NCI-H1048 (cell line): ENCODE data around the gene MEAF6.
"Not testable (repeated sequence)": the region's sequence is repeated elsewhere in the genome, so short reads cannot be mapped to it uniquely, and the experiment has no call there.

Experiments used
- DNase-seq: peaks from one replicate; lab custom pipeline; 2025; lab: John Stamatoyannopoulos, UW

Gene MEAF6

DNA sequence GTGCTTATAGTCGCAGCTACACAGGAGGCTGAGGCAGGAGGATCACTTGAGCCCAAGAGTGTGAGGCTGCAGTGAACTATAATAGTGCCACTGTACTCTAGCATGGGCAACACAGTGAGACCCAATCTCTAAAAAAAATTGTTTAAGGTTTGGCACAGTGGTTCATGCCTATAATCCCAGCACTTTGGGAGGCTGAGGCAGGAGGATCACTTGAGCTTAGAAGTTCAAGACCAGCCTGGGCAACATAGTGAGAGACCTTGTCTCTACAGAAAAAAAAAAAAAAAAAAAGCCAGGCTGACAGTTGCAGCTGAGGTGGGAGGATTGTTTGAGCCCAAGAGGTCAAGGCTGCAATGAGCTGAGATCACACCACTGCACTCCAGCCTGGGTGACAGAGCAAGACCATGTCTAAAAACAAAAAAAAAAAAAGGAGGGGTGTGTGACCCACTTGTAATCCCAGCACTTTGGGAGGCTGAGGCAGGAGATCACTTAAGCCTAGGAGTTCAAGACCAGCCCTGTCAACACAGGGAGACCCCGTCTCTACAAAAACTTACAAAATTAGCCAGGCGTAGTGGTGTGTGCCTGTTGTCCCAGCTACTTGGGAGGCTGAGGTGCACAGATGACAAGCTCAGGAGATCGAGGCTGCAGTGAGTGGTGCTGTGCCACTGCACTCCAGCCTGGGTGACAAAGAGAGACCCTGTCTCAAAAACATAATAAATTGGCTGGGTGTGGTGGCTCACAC, 18.0 kb upstream of the MEAF6 start:
- DNase-seq, result not testable (repeated sequence)

DNA sequence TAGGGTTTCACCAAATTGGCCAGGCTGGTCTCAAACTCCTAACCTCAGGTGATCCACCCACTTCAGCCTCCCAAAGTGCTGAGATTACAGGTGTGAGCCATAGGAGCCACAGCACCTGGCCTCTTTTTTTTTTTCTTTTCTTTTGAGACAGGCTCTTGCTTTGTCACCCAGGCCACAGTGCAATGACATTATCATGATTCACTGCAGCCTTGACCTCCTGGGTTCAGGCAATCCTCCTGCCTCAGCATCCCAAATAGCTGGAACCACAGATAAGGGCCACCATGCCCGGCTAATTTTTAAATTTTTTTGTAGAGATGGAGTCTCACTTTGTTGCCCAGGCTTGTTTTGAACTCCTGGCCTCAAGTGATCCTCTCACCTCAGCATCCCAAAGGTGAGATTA, 15.3 kb upstream of the MEAF6 start:
- DNase-seq, result not testable (repeated sequence)

DNA sequence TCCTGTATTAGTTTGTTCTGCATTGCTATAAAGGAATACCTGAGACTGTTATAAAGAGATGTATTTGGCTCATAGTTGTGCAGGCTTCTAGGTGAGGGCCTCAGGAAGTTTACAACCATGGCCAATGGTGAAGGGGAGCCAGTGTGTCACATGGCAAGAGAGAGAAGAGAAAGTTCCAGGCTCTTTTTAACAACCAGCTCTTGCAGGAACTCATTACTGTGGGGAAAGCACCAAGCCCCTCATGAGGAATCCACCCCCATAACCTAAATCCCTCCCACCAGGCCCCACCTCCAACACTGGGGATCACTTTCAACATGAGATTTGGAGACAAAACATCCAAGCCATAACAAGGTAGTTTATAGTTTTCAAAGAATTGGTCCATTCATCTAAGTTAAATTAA, 5.0 kb upstream of the MEAF6 start:
- DNase-seq, result no peak

DNA sequence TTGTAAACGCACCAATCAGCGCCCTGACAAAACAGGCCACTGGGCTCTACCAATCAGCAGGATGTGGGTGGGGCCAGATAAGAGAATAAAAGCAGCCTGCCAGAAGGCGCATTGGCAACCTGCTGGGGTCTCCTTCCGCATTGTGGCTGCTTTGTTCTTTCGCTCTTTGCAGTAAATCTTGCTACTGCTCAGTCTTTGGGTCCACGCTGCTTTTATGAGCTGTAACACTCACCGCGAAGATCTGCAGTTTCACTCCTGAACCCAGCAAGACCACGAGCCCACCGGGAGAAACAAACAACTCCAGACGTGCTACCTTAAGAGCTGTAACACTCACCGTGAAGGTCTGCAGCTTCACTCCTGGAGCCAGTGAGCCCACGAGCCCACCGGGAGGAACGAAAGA, 4.4 kb upstream of the MEAF6 start:
- DNase-seq, result not testable (repeated sequence)

DNA sequence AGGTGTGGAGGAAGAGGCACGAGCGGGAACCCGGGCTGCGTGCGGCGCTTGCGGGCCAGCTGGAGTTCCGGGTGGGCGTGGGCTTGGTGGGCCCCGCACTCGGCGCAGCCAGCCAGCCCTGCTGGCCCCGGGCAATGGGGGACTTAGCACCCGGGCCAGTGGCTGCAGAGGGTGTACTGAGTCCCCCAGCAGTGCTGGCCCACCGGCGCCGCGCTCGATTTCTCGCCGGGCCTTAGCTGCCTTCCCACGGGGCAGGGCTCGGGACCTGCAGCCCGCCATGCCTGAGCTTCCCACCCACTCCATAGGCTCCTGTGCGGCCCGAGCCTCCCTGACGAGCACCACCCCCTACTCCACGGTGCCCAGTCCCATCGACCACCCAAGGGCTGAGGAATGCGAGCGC, 3.7 kb upstream of the MEAF6 start:
- DNase-seq, result not testable (repeated sequence)

DNA sequence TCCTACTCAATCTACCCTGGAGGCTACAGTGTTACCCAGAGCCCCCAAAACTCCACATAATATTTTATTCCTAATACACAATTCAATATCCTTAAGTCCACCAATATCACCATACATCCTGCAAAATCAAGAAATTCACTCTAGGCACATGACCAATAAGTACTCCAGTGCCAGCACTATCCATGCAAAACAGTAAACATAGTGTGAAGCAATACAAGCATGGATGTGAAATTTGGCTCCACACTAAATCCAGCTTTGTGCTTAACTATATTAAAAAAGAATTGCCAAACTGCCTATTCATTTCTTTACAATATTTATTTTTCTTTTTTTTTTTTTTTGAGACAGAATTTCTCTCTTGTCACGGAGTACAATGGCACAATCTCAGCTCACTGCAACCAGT, 3.0 kb upstream of the MEAF6 start:
- no peak for DNase-seq

DNA sequence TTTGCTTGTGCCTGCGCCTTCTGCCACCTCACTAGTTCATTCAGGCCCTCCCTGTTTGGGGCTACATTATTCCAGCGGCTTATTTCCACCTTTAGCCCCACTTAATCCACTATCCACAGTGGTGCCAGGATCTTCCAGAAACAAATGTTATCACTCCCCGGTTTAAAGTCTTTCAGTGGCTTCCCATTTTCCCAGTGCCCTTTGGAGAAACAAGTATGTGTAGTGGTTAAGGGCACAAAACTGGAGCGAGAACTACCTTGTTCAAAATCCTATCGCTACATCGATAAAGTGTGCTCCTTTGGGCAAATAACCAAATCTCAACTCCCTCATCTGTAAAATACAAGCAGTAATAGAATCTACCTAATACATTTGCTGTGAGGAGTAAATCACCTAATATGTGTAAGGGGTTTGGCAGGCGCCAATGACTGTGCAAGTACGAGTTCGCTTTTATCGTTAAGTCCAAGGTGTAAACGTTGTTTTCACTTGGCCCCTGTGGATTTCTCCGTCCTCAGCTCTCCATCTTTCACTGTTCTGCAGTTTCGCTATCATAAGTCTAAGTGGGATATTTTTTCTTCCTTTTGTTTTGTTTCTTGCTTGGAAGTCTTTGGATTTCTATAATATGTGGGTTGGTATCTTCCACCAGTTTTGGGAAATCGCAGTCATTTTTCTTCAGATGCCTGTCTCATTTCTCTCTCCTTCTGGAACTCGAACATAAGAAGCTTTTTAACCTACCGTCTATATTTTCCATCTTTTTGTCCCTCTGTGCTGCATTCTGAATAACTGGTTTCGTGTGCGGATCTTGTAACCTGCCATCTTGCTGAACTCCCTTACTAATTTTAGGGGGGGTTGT, 844 bp upstream of the MEAF6 start:
- no peak for DNase-seq

DNA sequence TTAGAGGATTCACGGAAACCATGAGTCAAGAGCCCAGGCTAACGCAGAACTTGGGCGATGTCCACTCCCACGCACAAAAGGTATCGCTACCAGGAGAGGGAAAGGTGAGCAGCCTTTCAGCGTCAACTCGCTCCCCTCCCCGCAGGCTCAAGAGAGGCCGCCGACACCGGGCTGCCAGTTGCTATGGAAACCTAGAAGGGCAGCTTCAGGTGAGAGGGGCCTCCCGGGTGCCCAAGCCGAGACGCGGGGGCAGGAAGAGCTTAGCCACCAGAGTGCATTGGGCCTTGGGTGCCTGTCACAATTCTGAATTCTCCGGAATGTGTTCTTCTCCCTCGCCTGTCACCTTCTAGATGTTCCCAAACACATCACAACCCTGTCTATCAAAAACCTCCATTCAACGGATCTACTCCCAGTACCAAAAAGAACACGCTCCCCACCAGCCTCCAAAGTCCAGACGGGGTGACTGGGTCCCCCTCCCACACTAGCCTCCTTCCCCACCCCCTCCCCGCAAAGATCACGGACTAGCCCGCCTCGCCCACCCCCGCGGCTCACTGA, 694 bp downstream of the MEAF6 start:
- DNase-seq, result no peak

DNA sequence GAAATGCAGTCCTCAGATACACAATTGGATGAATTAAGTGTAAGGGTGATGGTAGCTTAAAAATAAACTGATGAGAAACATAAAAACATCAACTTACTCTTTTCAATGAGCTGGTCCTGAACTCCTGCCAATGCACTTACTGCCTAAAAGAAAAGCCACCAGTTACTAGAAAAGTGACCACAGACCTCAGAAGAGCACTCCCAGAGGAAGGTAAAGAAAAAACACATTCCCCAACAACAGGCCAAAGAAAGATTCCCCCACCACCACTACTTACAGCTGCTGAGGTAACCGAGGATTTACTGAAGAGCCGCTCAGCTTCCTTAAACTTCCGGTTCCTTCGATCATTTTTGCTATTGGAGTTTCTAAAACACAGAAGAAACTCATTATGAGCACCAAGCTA, 5.4 kb downstream of the MEAF6 start:
- no peak for DNase-seq

DNA sequence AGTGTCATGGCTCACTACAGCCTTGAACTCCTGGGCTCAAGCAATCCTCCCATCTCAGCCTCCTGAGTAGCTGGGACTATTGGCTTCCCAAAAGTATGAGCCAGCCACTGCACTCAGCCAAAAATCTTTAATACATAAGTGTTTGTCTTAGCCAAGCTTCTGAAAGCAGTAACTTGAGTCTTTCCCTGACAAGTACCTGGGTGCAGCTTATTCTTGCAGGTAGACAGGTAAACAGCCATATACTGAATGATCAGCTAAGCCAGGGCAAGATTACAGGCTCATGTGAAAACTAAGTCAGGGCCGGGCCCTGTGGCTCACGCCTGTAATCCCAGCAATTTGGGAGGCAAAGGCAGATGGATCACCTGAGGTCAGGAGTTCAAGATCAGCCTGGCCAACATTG, 7.8 kb downstream of the MEAF6 start:
- DNase-seq, result no peak

DNA sequence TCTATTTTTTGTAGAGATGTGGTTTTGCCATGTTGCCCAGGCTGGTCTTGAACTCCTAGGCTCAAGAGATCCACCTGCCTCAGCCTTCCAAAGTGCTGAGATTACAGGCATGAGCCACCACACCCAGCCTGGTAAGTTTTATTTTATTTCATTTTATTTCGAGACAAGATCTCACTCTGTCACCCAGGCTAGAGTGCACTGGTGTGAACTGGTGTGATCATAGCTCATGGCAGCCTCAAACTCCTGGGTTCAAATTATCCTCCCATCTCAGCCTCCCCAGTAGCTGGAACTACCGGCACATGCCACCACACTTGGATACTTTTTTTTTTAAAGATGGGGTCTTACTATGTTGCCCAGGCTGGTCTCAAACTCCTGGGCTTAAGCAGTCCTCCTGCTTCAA, 11.8 kb downstream of the MEAF6 start:
- DNase-seq, result not testable (repeated sequence)

DNA sequence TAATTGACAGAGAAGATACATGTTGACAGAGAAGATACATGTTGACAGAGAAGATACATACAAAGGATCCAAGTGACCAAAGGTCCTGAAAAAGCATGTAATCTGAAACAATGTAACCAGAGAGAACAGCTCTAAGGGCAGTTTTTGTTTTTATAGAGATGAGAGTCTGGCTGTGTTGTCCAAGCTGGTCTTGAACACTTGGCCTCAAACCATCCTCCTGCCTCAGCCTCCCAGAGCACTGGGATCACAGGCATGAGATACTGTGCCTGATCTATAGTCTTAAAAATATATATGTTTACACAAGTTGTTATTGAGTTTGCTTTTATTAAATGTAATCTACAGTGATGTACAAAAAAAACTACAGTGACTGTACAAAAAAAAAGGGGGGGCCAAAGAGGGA, 12.5 kb downstream of the MEAF6 start:
- DNase-seq, result no peak

DNA sequence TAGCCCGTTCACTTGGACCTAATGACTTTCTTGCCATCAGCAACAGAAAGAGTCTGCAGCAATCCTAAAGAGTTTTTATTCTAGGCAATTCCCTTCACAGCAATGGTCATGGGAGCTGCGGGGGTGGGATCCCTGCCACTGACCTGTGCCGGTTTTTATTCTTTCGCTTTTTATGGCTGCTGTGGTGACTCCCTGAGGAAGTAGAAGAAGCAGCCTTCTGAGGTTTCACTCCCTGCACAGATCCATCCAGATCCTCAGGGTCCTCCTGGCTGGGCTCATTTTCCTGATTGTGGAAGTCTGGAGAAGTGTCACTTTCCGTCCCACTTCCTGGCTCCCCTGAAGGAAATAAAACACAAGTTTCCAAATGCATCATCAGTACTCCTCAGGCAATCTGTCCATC, 12.9 kb downstream of the MEAF6 start:
- DNase-seq, result no peak

DNA sequence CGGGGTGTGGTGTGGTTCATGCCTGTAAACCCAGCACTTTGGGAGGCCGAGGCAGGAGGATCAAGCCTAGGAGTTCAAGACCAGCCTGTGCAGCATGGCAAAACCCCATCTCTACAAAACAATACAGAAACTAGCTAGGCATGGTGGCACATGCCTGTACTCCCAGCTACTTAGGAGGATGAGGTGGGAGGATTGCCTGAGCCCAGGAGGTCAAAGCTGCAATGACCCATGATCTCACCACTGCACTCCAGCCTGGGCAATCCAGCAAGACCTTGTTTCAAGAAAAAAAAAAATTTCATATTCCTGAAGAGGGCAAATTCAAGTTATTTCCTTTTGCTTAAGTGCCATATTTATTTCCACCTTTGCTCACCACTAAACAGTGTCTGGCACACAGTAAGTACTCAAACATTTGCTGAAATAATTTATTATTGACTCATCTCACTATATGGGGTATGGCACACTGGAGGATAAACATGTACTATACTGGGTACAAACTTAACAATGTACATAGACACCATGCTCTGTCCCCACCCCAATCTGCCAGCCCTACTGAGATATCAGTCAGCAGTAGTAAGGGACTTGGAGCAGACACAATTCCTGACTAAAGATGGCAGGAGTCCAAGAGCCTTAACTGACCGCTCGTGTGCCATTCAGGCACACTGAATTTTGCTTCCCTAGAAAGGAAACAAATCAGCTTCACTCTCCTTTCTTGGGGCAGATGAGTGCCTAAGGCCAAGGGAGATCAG, 15.5 kb downstream of the MEAF6 start:
- no peak for DNase-seq

DNA sequence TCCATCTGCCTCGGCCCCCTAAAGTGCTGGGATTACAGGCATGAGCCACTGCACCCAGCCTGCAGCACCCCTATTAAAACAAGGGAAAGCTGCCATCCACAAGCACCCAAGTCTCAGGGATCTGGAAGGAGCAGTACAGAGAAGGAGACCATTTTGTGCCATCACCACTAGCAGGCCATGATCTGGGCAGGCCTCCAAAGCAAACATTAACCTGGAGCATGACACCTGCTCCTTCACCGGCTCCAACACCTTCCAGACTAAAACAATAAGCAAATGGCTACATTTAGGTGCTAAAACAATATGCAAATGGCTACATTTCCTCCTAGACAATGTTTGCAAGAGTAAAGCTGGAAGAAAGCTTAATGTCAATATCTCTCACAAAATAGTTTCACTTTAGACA, 16.7 kb downstream of the MEAF6 start:
- no peak for DNase-seq

DNA sequence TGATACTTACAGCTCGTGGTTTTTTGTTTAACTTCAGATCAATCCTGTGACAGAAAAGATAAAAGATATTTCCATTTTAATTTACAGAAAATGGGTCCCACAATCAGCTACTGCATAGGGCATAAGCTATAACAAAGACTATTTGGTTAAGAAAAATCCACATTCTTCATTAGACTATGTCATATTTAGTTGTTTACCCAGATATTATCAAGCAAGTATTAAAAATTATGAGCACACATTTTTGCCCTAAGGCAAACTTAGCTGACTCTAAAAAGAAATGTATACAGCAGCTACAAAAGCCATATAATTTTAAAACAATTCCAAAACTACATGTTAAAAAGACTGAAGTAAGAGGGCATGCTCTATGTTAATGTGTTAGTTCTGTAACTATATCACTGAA, 18.7 kb downstream of the MEAF6 start:
- no peak for DNase-seq

DNA sequence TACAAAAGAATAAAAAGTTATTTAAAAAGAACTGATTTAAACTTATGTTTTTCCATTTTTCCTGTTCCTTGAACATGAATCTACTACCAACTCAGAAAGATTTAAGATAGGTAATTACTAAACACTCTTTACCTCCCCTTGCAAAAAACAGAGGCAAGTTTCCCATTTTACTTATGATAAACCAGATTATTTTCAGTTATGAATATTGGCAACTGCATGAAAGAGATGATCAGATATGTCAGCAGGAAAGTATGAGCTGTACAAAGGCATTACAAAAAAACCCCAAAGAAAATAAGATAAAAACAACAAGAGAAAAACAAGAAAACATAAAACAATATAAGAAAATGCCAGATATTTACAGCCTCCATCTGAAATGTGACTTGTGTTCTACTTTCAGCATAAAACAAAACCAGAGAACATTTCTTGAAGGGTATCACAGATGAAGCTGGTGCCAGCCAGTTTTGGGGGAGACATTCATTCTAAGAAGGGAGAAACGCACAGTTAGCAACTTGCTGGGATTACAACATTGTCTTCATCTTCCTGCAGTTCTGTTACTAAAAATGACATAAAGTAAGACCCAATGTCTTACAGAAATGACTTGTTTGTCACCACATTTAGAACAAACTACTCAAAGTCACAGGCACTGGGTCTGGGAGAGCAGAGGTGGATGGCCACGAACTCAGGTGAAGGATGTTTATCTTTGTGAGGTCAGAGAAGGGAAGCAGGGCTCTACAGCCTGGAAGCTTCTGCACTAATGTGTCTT, 21.0 kb downstream of the MEAF6 start:
- DNase-seq, result no peak

DNA sequence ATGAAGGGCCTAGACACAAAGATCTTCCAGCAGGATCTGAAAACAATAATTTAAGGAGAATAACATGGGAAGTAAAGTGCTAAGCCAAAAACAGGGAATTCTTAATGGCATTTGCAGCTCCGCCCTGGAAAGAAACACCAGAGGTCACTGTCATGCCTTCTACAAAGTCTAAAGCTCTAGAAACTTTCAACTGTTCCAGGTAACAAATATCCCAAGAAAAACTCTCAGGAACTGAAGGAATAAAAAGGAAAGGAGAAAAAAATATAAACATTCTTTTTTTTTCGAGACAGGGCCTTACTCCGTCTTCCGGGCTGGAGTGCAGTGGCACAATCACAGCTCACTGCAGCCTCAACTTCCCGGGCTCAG, 27.0 kb downstream of the MEAF6 start:
- DNase-seq, result no peak

DNA sequence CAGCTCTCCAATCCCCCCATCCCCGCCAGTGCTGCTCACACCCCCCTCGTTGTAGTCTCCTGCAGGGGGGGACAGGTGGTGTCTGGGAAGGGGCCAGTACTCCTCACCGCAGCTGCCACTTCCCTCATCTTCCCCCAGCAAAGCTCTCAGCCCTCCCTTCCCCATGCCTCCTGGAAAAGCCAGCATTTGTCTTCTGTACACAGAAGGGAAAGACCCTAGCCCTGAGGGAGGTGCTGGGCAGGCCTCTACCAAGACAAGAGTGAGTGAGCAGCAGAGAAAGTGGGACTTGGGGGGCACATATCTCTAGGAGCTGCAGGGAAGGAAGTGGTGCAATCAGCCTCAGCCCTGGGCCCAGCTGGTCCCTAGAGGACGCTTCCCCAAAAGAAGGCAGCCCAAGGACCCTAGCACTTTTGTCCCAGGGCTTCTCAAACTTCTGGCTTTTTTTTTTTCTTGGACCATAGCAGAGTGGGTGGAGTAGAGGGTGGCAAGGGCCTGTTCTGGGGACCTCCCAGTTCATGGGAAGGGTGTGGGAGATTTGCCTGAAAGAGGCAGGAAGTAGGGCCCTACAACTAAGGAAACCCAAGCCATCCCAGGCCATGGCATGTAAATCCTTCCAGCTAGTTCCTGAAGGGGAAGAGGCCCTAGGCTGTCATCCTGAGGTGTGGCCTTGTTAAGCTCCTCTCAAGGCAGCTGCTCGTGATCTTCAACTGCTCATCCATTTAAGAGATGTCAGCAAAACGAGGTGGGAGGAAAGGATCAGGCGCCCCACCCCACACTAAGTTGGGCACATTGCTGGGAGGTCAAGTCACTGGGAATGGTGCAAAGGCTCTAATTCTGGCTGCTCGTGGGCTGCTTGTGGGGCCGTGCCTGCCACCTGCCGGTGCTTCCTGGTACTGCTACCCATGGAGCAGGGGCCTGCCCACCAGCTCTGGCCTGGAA, 27.6 kb downstream of the MEAF6 start:
- DNase-seq, result no peak

DNA sequence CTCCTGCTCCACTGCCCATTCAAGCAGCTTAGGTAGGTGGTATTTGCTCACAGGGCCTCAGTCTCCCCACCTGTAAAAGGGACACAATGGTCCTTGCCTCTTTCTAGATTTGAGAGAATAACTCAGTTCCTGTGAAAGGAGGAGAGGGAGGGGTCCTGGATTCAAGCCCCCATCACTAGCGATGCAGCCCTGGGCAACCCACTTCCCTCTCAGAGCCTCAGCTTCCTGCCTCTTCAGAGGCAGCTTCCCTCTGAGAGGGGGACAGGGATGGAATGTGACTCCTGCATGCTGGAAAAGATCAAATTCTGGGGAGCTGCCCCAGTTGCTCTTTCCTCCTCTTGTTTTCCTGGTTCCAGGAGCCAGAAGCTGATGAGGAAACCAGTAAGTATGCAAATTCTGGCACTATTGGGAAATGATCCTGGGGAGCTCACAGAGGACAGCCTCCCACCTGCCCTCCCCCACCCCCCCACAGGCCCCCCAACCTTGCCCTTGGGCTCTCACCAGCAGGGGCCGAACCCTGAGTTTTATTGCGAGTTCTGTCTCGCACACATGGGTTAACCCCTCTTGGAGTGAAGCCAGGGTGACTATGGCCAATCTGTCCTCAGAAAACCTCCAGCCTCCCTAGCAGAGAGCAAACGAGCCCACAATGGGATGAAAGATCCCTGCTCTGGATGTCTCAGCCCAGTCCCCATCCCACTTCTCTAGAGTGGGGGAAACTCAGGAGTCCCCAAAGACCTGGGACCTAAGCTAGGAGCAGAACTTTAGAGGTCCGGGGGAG, 28.5 kb downstream of the MEAF6 start:
- no peak for DNase-seq
